Loucy (cell line): Measurements from ENCODE around the gene URI1.

Source experiments
- EZH2phosphoT487 ChIP-seq: fragments of 200-600 bp; IDR thresholded peaks from 2 replicates; pipeline ENCODE4 v1.6.1; 2018; ENCODE audit warnings: antibody characterized with exemption, mild to moderate bottlenecking, moderate library complexity, borderline replicate concordance
- TF ChIP-seq, protein P1 (sequence below): fragments of 200-600 bp; sonication (generic); conservative IDR thresholded peaks from 2 replicates; pipeline ENCODE4 v1.5.1; 2014; ENCODE audit warnings: mild to moderate bottlenecking, antibody characterized with exemption, low read length

DNA sequence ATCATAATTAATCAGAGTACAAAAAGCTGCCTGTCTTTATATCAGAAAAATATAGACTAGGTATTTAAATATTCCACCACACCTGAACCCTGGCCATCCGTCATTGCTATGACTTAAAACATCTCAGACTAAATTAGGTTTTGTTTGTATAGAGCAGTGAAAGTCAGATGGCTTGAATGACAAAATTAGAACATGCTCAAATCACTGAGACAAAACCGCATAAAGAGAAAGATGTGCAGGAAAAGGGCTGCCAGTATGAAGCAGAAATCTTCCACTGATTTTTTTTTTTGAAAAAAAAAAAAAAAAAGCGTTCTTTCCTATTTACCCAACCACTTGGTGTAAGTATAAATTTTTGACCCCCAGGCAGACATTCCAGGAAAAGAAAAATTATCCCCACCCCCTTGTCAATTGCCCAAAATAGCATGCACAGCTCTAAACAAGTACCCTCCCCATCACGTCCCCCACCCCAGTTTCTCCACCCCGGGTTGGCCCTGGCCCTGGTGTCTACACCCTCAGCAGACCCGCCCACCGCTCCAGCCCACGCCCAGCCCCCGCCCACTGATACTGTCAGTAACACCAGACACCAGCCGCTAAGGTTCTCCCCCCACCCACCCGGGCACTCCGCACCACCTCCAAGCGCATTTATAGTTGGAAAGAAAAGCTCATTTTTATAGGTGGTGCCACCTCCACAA lies 118.6 kb downstream of the URI1 start:
- TF ChIP-seq, protein P1, sequence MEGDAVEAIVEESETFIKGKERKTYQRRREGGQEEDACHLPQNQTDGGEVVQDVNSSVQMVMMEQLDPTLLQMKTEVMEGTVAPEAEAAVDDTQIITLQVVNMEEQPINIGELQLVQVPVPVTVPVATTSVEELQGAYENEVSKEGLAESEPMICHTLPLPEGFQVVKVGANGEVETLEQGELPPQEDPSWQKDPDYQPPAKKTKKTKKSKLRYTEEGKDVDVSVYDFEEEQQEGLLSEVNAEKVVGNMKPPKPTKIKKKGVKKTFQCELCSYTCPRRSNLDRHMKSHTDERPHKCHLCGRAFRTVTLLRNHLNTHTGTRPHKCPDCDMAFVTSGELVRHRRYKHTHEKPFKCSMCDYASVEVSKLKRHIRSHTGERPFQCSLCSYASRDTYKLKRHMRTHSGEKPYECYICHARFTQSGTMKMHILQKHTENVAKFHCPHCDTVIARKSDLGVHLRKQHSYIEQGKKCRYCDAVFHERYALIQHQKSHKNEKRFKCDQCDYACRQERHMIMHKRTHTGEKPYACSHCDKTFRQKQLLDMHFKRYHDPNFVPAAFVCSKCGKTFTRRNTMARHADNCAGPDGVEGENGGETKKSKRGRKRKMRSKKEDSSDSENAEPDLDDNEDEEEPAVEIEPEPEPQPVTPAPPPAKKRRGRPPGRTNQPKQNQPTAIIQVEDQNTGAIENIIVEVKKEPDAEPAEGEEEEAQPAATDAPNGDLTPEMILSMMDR, result no peak
- TF ChIP-seq EZH2phosphoT487, result no peak
